HepG2 (cell line): ENCODE measurements around the gene PAPPA2. TPM values are rescaled to one million over a fixed set of nuclear protein-coding genes. Genes with fewer than 3 reads are reported as not detected.

Experiments used
- ATAC-seq: fragments of 200-7000 bp; cut with Tn5 transposase; 3 replicates; pipeline ENCODE4 v1.9.1; 2020; ENCODE audit warnings: mild to moderate bottlenecking, moderate library complexity
- BruUV-seq: library from RNA; stranded (reverse); fragments of 400-500 nt; replicated peaks from 2 replicates; lab custom pipeline; 2021; lab: Mats Ljungman, UMichigan
- CTCF ChIA-PET: fragments of 300-600 bp; formaldehyde crosslinking; extraction: SDS; loops from one replicate; lab custom pipeline; 2021; ENCODE audit warnings: low total read pairs, inconsistent platforms, low intra/inter-chr PET ratio; lab: Yijun Ruan, JAX
- POLR2A ChIA-PET: fragments of 350-600 bp; sonication (Branson Sonifier 250); formaldehyde crosslinking; loops from one replicate; lab custom pipeline; 2020; ENCODE audit warnings: antibody characterized with exemption, inconsistent platforms; lab: Yijun Ruan, JAX
- DNase-seq: peaks from one replicate; pipeline ENCODE4 v3.0.0-alpha.2; 2015; ENCODE audit warnings: low spot score
- FAIRE-seq: peaks from 3 replicates; lab custom pipeline; 2011; peaks lifted over from hg19 to GRCh38; lab: Jason Lieb, UNC
- H2AFZ ChIP-seq: one replicate; pipeline ENCODE4 v1.6.1; 2011; ENCODE audit warnings: low read length, inconsistent platforms
- H3K27ac ChIP-seq: fragments of 300-600 bp; 3 replicates; pipeline ENCODE4 v1.8.0; 2011; ENCODE audit warnings: mixed run types, mild to moderate bottlenecking, mixed read lengths, low read length, inconsistent platforms; ENCODE audit not compliant: insufficient read depth; ENCODE audit errors: extremely low read length
- H3K27me3 ChIP-seq, 2 experiments: fragments of 200-600 bp in 1 of 2; 2 replicates in 1 of 2; 3 replicates in 1 of 2; pipeline versions ENCODE4 v1.6.0 to v1.8.0; 2011; ENCODE audit warnings: low read length in 2 of 2, mild to moderate bottlenecking in 2 of 2, moderate library complexity in 2 of 2, inconsistent platforms in 1 of 2; ENCODE audit not compliant: insufficient read depth in 2 of 2, control insufficient read depth in 1 of 2
- H3K36me3 ChIP-seq, 2 experiments: fragments of 200-600 bp in 1 of 2; replicated peaks in 1 of 2; 2 replicates in 1 of 2; 3 replicates in 1 of 2; pipeline versions ENCODE4 v1.5.1 to v1.8.0; 2011; ENCODE audit warnings: low read length in 2 of 2, inconsistent platforms in 1 of 2; ENCODE audit not compliant: insufficient read depth in 2 of 2, control insufficient read depth in 1 of 2
- H3K4me1 ChIP-seq: 2 replicates; pipeline ENCODE4 v1.5.1; 2012; ENCODE audit warnings: low read length, inconsistent platforms; ENCODE audit not compliant: insufficient read depth
- H3K4me2 ChIP-seq: 2 replicates; pipeline ENCODE4 v1.6.0; 2011; ENCODE audit warnings: low read depth, low read length, inconsistent platforms
- H3K4me3 ChIP-seq, 3 experiments: fragments of 200-600 bp in 1 of 3; sonication (generic), shearing (Covaris generic) in 1 of 3; replicated peaks in 1 of 3; 2 replicates each; pipeline ENCODE4 v1.5.1; 2011 to 2016; ENCODE audit warnings: low read length in 3 of 3, inconsistent platforms in 2 of 3, low read depth in 2 of 3, mild to moderate bottlenecking in 2 of 3, control low read depth in 1 of 3, mixed read lengths in 1 of 3; ENCODE audit not compliant: insufficient read depth in 1 of 3
- H3K79me2 ChIP-seq: one replicate; pipeline ENCODE4 v1.6.1; 2011; ENCODE audit warnings: low read length, inconsistent platforms; ENCODE audit not compliant: insufficient read depth
- H3K9ac ChIP-seq: 2 replicates; pipeline ENCODE4 v1.6.0; 2011; ENCODE audit warnings: mild to moderate bottlenecking, low read depth, low read length, inconsistent platforms; ENCODE audit not compliant: insufficient read depth
- H3K9me3 ChIP-seq: 2 replicates; pipeline ENCODE4 v1.5.1; 2012; ENCODE audit warnings: mild to moderate bottlenecking, low read length
- H4K20me1 ChIP-seq: 2 replicates; pipeline ENCODE4 v1.6.0; 2011; ENCODE audit warnings: inconsistent platforms, mild to moderate bottlenecking, low read length, moderate library complexity; ENCODE audit not compliant: insufficient read depth
- CHD4 ChIP-seq: fragments of 200-600 bp; sonication (generic); IDR thresholded peaks from 2 replicates; pipeline ENCODE4 v1.7.0; 2017; ENCODE audit warnings: mild to moderate bottlenecking, low read length, borderline replicate concordance
- ESRRA ChIP-seq: sonication (generic); formaldehyde crosslinking; IDR thresholded peaks from 2 replicates; pipeline ENCODE4 v1.5.1; 2020; ENCODE audit warnings: mild to moderate bottlenecking, low read depth, missing genetic modification reagents
- NFKBIZ ChIP-seq: IDR thresholded peaks from 2 replicates; pipeline ENCODE4 v1.6.1; 2018; ENCODE audit warnings: missing genetic modification reagents, missing compliant biosample characterization
- NFYC ChIP-seq: IDR thresholded peaks from 2 replicates; pipeline ENCODE4 v1.6.1; 2016; ENCODE audit warnings: missing genetic modification reagents, missing compliant biosample characterization
- RORA ChIP-seq: sonication (generic); formaldehyde crosslinking; IDR thresholded peaks from 2 replicates; pipeline ENCODE4 v1.5.0; 2020; ENCODE audit warnings: mild to moderate bottlenecking, missing genetic modification reagents, moderate library complexity
- YEATS2 ChIP-seq: sonication (generic); formaldehyde crosslinking; IDR thresholded peaks from 2 replicates; pipeline ENCODE4 v1.4.0; 2020; ENCODE audit warnings: missing genetic modification reagents, borderline replicate concordance
- ZNF24 ChIP-seq: fragments of 450-650 bp; IDR thresholded peaks from 2 replicates; pipeline ENCODE4 v1.6.1; 2017; ENCODE audit warnings: antibody characterized with exemption, mild to moderate bottlenecking
- ZNF660 ChIP-seq: sonication (generic); formaldehyde crosslinking; IDR thresholded peaks from 2 replicates; pipeline ENCODE4 v1.5.1; 2020; ENCODE audit warnings: mild to moderate bottlenecking, low read depth, missing genetic modification reagents, borderline replicate concordance
- WGBS: methylation state at CpG from one replicate; pipeline ENCODE4 v1.1.6; 2017; ENCODE audit warnings: low lambda C conversion rate; 5-methylcytosine and 5-hydroxymethylcytosine counted together
- in situ Hi-C: cut with HindIII; loops from 2 replicates; pipeline ENCODE4 v1.10.0; 2017; ENCODE audit warnings: low pct_unique_long_range_greater_than_20kb; ENCODE audit not compliant: extremely low pct_ligation_motif_present
- intact Hi-C: fragments of 100-400 bp; cut with micrococcal nuclease; formaldehyde crosslinking; loops from one replicate; pipeline ENCODE4 v1.10.0; 2022; ENCODE audit not compliant: unreplicated experiment
- polyA plus RNA-seq, 8 experiments: library from polyadenylated mRNA; depleted of rRNA in 3 of 8; stranded (reverse) in 7 of 8; unstranded in 1 of 8; fragments of >200 nt; fragmentation: Illumina TruSeq in 4 of 8; extraction: Trizol in 4 of 8; gene quantifications; 2 replicates each; pipeline versions ENCODE4 v1.2.1 to v1.2.3, GENCODE V29; 2011 to 2016; ENCODE audit warnings: low read depth in 4 of 8, missing spikeins in 1 of 8, mixed read lengths in 1 of 8; ENCODE audit not compliant: insufficient read depth in 1 of 8
- total RNA-seq, 5 experiments: library from RNA; depleted of rRNA; stranded (reverse); fragments of >200 nt; fragmentation: Illumina TruSeq; extraction: Trizol; gene quantifications; 2 replicates each; pipeline ENCODE4 v1.2.3, GENCODE V29; 2016; ENCODE audit warnings: low read depth in 1 of 5
- TF ChIP-seq, protein P1 (sequence below): IDR thresholded peaks from 2 replicates; pipeline ENCODE4 v1.6.1; 2016; ENCODE audit warnings: control low read depth

Gene PAPPA2
- total and polyA plus RNA-seq, 2 of the 13 experiments (the other 11 are each of a cell fraction or from before 2014, with no cell fraction given): 0.01 TPM; not detected in 1

DNA sequence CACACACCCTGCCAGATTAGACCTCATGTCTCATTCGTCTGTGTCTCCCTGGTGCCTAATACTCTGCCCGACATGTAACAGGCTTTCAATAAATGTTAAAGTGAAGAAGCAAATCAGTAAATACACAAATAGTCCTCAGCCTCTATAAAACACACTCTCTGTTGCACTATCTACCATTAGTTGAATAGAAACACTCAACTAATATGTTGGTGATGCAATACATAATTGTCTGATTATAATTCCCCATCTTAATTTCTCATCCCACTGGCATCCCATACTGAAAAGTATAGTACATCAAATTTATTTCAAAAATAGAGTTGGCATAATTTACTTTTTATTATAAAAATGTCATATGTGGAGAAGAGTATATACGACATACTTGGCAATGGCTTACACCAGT lies 162.4 kb downstream of the PAPPA2 start:
- WGBS: 18% methylated on average over 3 of the region's 3 CpGs
- no peak for ATAC-seq
- Histone ChIP-seq H3K9ac (no peak overlapping the region), H3K79me2 (no peaks in the 10 kb centered on the region), H3K4me3 (no peak overlapping the region), H3K4me1 (no peaks in the 10 kb centered on the region), H3K36me3 (no peaks in the 10 kb centered on the region), H2AFZ (no peak overlapping the region), H3K9me3 (no peaks in the 10 kb centered on the region), H3K4me2 (no peak overlapping the region), H3K27me3 (no peaks in the 10 kb centered on the region), H3K27ac (no peak overlapping the region), H4K20me1 (no peaks in the 10 kb centered on the region)
- BruUV-seq: no TSS peak
- CTCF ChIA-PET: no interaction called here
- no peak for DNase-seq
- POLR2A ChIA-PET: no interaction called here
- no peak for TF ChIP-seq ESRRA (CRISPR knock-in tag)
- TF ChIP-seq NFYC (CRISPR knock-in tag): no peak
- no peak for TF ChIP-seq CHD4
- TF ChIP-seq ZNF660 (CRISPR knock-in tag): no peak
- in situ Hi-C loops (no loop called here), intact Hi-C loops (no loop called here)
- FAIRE-seq: no peak

DNA sequence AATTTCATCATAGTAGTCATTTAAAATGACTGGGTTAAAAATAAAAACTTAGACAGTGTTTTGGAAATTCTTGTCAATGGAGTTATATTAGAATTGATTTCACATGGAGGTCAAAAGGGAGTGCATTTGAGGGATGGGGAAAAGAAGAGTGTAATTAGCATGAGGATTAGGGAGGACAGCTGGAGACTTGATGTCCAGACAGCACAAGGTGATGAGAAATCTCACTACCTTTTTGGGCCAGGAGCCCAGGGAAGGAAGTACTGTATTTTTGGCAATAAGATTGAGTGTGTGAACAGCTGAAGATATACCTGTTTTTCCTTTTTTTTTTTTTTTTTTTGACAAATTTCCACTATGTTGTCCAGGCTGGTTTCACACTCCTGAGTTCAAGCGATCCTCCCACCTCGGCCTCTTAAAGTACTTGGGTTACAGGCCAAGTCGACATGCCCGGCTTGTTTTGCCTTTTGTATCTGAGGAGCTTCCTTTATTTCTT lies 163.6 kb downstream of the PAPPA2 start:
- ATAC-seq (no peak), DNase-seq (no peak), FAIRE-seq (no peak)
- Histone ChIP-seq H2AFZ (no peak overlapping the region), H3K9ac (no peak overlapping the region), H3K4me3 (no peak overlapping the region), H3K9me3 (no peaks in the 10 kb centered on the region), H3K79me2 (no peaks in the 10 kb centered on the region), H3K4me1 (no peaks in the 10 kb centered on the region), H3K4me2 (no peak overlapping the region), H4K20me1 (no peaks in the 10 kb centered on the region), H3K27ac (no peak overlapping the region), H3K27me3 (no peaks in the 10 kb centered on the region), H3K36me3 (no peaks in the 10 kb centered on the region)
- WGBS: 6% methylated on average over 4 of the region's 4 CpGs
- no TSS peak for BruUV-seq
- in situ Hi-C loops: no loop called here
- ChIA-PET POLR2A (no interaction called here), CTCF (no interaction called here)
- intact Hi-C loops: no loop called here
- TF ChIP-seq NFKBIZ (CRISPR knock-in tag): no peak
- TF ChIP-seq RORA (CRISPR knock-in tag): no peak
- TF ChIP-seq ZNF24: no peak
- TF ChIP-seq, protein P1, sequence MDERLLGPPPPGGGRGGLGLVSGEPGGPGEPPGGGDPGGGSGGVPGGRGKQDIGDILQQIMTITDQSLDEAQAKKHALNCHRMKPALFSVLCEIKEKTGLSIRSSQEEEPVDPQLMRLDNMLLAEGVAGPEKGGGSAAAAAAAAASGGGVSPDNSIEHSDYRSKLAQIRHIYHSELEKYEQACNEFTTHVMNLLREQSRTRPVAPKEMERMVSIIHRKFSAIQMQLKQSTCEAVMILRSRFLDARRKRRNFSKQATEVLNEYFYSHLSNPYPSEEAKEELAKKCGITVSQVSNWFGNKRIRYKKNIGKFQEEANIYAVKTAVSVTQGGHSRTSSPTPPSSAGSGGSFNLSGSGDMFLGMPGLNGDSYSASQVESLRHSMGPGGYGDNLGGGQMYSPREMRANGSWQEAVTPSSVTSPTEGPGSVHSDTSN (CRISPR knock-in tag): no peak
- TF ChIP-seq YEATS2 (CRISPR knock-in tag): no peak
